HG02973 (cell line): Measurements from ENCODE around the gene CDHR4.
"Not testable (repeated sequence)": the region's sequence is repeated elsewhere in the genome, so short reads cannot be mapped to it uniquely, and the experiment has no call there.

Experiments used
- ATAC-seq: cut with Tn5 transposase; IDR thresholded peaks from one replicate; pipeline ENCODE4 v1.9.1; 2021; ENCODE audit warnings: moderate library complexity; ENCODE audit not compliant: unreplicated experiment

Gene CDHR4

DNA sequence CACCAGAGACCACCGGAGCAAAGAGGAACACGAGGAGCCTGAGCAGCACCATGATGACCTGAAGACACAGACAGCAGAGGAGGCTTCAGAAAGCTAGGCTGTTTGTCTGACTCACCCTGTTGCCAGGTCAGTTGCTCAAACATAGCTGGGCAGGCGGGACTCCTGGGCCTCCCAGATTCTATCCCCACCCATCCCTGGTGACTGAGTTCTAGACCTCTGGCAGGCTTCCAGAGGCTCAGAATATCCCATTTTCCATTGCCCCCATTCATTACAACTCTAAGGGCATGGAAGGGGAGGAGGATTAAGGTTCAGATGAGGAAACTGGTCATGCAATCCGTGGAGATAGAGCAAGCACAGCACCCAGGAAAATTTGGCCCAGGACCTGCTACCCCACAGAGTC is at the start of gene CDHR4:
Gene CDHR4, minus strand, starts transcription at position 113 of the 400 bp plus-strand sequence. Its CDS starts 61 bp downstream, at position 52.
- no peak for ATAC-seq

DNA sequence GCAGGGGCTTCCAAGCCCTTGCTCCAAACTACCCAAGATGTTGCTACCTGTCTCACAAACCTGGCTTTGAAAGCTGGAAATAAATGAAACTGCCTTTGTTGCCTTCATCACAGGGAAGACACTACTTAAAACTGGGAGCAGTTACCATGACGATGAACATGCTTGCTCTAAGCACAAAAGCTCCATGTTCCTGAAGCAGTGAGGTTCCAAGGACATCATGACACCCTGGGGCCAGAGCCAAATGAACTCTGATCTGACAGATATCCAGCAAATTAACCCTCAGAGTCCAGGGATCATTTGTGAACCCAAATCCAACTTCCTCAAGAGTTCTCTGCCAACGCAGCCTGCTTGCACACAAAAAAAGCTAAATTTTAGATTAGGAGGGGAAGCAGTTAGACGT is 46.0 kb upstream of the CDHR4 start:
- no peak for ATAC-seq

DNA sequence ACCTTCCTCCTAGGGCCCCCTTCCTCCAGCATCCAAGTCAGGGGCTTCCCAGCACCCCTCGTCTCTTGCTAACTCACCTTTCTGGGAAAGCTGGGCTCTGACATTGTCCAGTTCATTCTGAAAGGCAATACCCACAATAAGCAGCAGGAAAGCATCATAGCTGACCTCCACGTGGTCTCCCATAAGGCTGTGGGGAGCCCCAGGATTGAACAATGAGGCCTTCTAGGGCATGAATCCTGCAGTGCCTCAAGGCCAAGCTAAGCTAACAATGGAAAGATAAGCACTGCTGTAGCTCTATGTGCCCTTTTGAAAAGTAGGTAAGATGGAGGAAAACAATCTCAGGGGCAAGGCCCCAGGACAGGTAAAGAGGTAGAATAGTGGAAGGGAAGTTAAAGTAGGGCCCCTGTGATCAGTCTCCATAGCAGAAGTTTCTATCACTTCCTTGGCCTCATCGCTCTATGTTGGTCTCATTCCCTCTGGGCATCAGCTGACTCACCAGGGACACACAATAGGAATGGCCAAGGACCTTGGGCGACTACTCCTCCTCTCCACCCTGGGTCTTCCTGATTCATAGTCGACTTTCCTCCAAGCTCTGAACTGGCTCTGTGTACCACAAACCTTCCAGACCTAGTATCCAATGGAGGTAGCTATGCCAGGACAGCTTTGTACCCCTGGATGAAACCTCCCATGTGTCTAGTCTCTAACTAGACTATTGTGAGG is 45.0 kb upstream of the CDHR4 start:
- ATAC-seq = no peak

GRCh38 chr3:49842843-49843517 is 43.3 kb upstream of the CDHR4 start:
- no peak for ATAC-seq

- no peak for ATAC-seq
Observed at GRCh38 chr3:49841806-49842205, 42.1 kb upstream of the CDHR4 start.

GRCh38 chr3:49841126-49841696 is 41.5 kb upstream of the CDHR4 start:
- no peak for ATAC-seq

- no peak for ATAC-seq
Observed at GRCh38 chr3:49840388-49840787, 40.7 kb upstream of the CDHR4 start.

DNA sequence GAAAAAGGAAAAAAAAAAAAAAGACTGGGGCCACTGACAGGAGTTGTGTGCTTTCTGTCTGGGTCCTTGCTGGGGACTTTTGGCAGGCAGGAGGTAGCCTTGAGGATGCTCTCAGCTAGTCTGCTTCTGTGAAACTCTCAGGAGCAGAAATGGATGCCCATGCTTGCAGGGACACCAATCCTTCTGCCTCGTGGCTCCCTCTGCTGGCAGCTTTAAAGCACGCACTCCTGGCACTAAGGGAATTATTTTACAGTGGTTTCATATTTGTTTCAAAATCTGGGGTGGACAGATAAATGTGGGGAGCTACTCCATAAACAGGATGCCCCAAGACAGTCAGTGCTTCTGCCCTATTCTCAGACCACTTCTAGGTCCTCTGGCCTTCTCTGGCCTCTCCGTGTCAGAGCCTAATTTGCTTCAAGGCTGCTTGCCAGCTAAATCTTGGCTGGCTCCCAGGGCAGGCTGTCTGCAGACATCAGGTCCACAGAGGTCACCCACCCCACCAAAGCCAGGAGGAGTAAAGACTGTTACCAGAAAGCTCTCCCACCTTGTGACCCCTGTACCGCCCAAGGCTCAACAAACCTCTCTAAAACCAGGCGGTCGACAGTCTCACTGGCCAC is 39.6 kb upstream of the CDHR4 start:
- ATAC-seq = no peak

GRCh38 chr3:49831341-49831740 is 31.7 kb upstream of the CDHR4 start:
- ATAC-seq = no peak

GRCh38 chr3:49826016-49826415 is 26.3 kb upstream of the CDHR4 start:
- no peak for ATAC-seq

DNA sequence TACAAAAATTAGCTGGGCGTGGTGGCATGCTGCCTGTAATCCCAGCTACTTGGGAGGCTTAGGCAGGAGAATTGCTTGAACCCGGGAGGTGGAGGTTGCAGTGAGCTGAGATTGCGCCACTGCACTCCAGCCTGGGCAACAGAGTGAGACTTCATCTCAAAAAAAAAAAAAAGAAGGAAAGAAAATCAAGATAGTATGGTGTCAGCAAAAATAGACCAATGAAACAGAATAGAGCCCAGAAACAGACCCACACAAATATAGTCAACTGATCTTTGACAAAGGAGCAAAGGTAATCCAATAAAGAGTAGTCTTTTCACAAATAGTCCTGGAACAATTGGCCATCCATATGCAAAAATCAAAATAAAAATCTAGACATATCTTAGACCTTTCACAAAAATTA is 23.5 kb upstream of the CDHR4 start:
- ATAC-seq = not testable (repeated sequence)

DNA sequence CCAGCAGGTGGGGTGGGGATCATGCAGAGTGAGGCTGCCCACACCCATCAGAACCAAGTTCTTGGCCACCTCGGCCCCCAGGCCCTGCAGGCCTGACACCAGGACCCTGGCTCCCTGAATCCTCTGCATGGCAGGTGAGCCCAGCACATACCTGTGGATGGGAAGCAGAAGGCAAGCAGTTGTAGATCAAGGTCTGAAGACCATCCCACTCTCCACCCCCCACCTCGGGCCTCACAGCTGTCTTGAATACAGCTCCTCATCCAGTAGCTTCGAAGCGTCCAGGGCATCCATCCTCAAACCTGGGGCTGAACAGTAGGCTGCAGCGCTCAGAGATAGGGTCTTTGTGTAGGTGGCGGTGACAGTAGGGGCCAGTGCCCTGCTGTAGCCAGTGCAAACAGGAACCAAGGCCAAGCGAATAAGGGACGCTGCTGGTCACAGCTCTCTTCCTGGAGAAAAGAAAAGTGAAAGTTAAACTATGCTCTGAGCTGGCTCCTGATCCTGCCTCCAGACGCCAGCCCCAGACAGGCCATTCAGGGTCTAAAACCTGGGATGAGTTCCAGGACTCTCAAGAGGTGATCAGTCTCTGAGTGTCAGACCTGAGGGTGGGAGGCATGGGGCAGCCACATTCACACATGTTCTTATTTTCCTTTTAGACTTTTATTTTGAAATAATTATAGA is 14.0 kb upstream of the CDHR4 start, which contains the start of gene UBA7:
Gene UBA7, minus strand, starts transcription at position 457 of the 678 bp plus-strand sequence. Its CDS starts 166 bp downstream, at position 291.
- ATAC-seq = no peak

DNA sequence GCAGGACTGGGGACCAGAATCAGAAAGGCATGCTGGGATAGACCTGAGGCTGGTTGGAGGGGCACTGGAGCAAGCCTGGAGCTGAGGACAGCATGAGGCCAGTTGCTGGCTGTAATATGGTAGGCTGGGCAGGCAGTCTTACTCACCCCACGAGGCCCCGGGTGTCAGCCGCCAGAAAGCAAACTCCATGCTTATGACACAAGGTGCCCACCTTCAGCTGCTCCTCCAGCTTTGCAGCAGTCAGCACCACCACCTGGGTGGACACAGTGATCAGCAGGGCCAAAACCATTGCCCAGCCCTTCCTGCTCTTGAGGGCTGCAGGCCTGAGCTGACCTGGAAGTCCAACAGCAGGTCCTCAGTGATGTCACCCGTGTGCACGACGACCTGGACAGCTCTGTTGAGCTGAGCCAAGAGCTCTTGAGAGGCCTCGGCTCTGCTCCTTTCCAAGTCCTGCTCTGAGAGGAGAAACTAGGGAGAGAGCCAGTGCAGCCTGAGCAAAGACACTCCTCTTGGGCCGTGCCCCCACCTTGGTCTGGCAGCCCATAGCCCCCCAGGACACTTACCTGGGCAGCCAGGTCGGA is 13.3 kb upstream of the CDHR4 start:
- ATAC-seq = no peak

DNA sequence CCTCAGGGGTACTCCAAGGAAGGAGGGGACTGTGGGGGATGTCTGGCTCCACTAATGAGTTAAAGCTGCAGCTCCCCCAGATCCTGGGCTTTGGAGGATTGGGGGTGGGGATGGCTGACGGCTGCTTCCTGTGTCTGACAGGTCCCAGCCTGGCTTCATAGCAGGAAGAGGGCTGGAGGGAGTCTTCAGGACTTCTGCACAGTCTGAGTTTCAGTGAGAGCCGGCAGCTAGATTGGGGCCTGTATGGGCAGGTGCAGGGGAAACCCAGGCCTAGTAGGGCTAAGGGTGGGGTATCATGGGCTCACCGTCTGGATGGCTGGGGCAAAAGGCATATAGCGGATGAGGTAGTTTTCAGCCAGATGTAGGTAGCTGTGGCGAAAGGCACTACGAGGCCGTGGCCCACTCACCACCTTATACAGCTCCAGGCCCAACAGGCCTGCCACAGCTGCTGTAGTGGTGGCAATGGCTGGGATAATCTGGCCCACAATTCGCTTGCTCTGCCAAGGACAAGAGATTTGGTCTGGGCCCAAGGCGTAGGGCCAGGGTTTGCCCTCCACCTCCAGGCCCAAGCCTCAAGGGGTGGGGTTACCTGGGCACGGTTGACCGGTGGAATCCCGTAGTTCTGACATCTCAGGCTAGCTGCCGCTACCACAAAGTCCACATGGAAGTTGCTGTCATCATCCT is 7.9 kb upstream of the CDHR4 start:
- no peak for ATAC-seq

DNA sequence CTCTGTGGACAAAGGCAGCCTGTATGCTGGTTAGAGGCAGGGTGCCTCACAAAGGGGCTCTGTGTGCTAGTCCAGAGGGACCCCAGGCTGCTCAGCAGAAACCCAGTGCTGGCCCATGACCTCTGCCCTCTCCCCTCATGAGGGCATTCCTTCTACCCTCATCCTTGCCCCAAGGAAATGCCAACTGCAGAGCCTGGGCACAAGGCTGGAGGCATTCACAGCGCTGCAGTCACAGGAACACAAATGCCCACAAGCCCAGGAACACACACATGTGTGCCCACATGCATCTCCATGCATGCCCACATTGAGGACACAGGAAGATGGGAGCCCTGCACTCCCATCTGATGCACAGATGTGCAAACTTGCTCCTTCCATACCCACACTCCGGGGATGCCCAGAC is 7.2 kb upstream of the CDHR4 start:
- ATAC-seq = no peak

DNA sequence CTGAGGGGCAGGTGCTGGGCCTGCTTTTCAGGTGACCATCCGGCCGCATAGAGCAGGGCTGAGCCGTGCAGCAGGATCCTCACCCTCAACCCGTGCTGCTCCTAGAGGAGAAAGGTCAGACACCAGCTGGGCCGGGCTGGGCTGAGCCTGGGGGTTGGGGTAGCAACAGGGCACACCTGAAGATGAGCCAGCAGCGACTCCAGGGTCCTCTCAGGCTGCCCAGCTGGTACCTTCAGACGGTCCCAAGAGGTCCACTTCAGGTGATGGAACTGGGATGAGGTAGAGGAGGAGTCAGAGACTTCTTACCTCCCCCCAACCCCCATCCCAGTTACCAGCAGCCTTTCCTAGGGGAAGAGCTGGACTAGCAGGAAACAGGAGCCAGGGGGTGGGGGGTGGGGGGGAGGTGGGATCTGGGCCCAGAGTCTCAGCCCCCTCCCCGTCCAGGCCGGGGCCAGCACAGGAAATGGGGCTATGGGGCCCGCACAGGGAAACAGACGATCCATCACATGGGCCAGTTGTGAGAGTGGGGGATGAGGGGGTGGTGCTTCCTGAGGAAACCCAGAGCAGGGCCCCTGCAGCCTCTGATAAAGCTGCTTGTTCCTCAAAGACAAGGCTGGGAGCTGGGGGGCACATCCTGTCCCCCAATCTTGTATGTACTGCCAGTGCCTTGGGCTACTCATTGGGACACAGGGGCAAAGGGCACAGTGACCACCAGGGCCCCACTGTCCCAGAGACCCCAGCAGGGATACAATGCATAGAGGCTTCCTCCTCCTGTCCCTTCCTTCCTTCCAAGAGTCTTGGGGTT is 6.4 kb upstream of the CDHR4 start:
- no peak for ATAC-seq

GRCh38 chr3:49805367-49805782 is 5.7 kb upstream of the CDHR4 start:
- no peak for ATAC-seq

- ATAC-seq = no peak
Observed at GRCh38 chr3:49804141-49805041, 4.7 kb upstream of the CDHR4 start.
